Tibial artery (tissue), 4 donors: ENCODE data around the gene LKAAEAR1.
A peak's percentile ranks its signal among the peaks of the same experiment; 100 is the strongest.

Source experiments
- DNase-seq, 2 donors: peaks; one replicate each; pipeline ENCODE4 v3.0.0-alpha.2; 2019
- H3K27ac ChIP-seq, 2 donors: fragments of 200-600 bp; sonication (generic) in 1 of 2; 1 replicate in 1 of 2; 2 replicates in 1 of 2; pipeline ENCODE4 v1.5.1; 2018 to 2019; ENCODE audit warnings: mild to moderate bottlenecking in 1 of 2
- H3K27me3 ChIP-seq, 2 donors: fragments of 200-600 bp; sonication (generic) in 1 of 2; one replicate each; pipeline versions ENCODE4 v1.5.1 to v1.6.0; 2016 to 2019
- H3K36me3 ChIP-seq, 3 donors: fragments of 200-600 bp; sonication (generic) in 2 of 3; one replicate each; pipeline ENCODE4 v1.5.1; 2016 to 2019; ENCODE audit warnings: mild to moderate bottlenecking in 2 of 3
- H3K4me1 ChIP-seq, 4 donors: fragments of 200-600 bp; sonication (generic) in 2 of 4; 1 replicate in 3 of 4; 2 replicates in 1 of 4; pipeline ENCODE4 v1.5.1; 2016 to 2019
- H3K4me3 ChIP-seq, 2 donors: fragments of 200-600 bp; sonication (generic) in 1 of 2; 1 replicate in 1 of 2; 2 replicates in 1 of 2; pipeline ENCODE4 v1.5.1; 2018 to 2019; ENCODE audit warnings: mild to moderate bottlenecking in 2 of 2
- H3K9me3 ChIP-seq, 3 donors: fragments of 200-600 bp; sonication (generic) in 1 of 3; one replicate each; pipeline ENCODE4 v1.5.1; 2016 to 2019
- intact Hi-C: fragments of 100-400 bp; cut with DNase I; formaldehyde crosslinking; loops from one replicate; pipeline ENCODE4 v1.15.0; 2023; ENCODE audit warnings: low total_unique reads
- TF ChIP-seq, protein P1 (sequence below), 2 experiments: fragments of 200-600 bp in 1 of 2; fragments of 450-650 bp in 1 of 2; IDR thresholded peaks; one replicate each; pipeline ENCODE4 v1.5.1; 2017 to 2019; ENCODE audit warnings: antibody characterized with exemption in 2 of 2, mild to moderate bottlenecking in 1 of 2, moderate library complexity in 1 of 2

LKAAEAR1 gene

DNA sequence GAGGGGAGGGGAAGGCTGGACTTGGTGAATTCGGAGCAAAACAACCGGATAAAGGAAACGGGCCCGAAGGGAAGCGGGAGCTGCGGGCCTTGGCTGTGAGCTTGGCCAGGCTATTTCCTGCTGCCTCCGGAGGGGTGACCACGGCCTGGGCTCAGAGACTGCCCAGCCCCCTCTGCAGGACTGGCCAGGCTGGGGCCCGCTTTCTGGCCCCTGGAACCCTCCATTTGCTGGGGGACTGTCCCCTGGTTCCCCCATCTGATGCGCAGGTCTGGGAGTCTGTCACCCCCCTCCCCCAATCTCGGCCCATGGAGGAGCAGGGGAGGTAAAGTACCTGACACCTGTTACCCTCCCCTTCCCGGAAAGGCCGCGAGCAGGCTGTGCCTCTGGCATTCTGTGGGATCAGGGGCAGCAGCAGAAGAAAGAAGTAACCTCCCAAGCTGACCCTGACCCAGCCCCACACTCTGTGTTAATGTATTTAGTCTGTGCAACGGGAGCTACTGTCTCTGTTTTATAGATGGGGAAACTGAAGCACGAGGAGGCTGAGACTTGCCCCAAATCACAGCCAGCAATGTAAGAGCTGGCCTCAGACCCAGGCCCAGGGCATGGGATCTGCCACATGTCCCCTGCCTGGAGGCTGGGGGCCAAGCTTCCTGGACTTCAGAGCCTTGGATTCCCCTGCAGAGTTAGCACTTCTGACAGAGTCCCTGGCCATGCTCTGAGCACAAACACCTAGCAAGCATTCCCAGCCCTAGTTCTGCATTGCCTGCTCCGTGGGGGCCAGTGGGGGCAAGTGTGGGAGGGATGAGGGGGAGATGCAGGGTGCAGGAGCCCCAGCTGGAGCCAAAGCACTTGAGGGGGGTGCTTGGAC lies 44.7 kb downstream of the LKAAEAR1 start:
- Histone ChIP-seq H3K36me3 (peaks cover 0 to 8% (median 6%) of the 10 kb centered on the region in 3 donors), H3K9me3 (no peaks in the 10 kb centered on the region), H3K4me1 (peaks cover 0 to 47% (median 29%) of the 10 kb centered on the region in 4 donors), H3K27me3 (peaks cover 3 to 89% of the 10 kb centered on the region in 2 donors), H3K27ac (no peak overlapping the region), H3K4me3 (peak overlapping the region; percentile 31 to 51)
- TF ChIP-seq, protein P1, sequence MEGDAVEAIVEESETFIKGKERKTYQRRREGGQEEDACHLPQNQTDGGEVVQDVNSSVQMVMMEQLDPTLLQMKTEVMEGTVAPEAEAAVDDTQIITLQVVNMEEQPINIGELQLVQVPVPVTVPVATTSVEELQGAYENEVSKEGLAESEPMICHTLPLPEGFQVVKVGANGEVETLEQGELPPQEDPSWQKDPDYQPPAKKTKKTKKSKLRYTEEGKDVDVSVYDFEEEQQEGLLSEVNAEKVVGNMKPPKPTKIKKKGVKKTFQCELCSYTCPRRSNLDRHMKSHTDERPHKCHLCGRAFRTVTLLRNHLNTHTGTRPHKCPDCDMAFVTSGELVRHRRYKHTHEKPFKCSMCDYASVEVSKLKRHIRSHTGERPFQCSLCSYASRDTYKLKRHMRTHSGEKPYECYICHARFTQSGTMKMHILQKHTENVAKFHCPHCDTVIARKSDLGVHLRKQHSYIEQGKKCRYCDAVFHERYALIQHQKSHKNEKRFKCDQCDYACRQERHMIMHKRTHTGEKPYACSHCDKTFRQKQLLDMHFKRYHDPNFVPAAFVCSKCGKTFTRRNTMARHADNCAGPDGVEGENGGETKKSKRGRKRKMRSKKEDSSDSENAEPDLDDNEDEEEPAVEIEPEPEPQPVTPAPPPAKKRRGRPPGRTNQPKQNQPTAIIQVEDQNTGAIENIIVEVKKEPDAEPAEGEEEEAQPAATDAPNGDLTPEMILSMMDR (IDR thresholded peaks at IDR 0.05), result no peak
- no peak for DNase-seq
- intact Hi-C loops, result loop anchor here (2.0 kb wide), 1 partner anchor 85 kb away; no protein-coding TSS in a partner anchor

DNA sequence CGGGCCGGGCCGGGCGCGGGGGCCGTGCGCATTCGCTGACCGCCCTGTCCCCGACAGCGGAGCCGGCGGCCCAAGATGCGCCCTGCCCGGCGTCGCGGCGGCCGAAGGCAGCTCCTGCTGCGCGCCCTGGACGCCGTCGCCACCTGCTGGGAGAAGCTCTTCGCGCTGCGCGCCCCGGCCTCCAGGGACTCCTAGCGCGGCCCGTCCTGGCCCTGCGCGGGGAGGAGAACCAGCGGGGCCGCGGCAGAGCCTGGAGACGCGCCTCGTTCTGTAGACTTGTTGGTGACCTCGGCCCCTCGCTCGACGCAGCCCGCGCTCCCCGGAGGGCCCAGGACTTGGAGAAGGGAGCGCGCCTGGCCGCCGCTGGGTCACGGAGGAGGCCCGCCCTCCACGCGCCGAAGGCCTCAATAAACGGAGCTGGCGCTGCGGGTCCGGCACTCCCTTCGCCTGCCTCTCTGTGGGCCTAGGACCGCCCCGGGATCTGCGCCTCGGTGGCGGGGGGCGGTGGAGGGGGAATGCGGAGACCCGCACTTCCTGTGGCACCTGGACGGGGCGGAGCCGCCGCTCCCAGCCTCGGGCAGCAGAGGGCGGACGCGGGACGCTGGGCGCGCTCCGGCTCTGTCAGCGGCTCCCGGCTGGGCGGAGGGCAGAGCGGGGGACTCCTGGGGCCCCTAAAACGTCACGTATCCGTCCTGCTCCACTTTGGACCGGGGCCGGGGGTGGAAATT lies 45.5 kb downstream of the LKAAEAR1 start:
- peak; percentile 55 to 76 for DNase-seq
- intact Hi-C loops, result loop anchor here (2.0 kb wide), 1 partner anchor 86 kb away; no protein-coding TSS in a partner anchor
- H3K9me3 ChIP-seq, result no peaks in the 10 kb centered on the region
- peak overlapping the region; percentile 31 to 51 for H3K4me3 ChIP-seq
- peaks cover 3 to 81% of the 10 kb centered on the region in 2 donors for H3K27me3 ChIP-seq
- H3K4me1 ChIP-seq, result peaks cover 0 to 47% (median 29%) of the 10 kb centered on the region in 4 donors
- peaks cover 0 to 16% (median 14%) of the 10 kb centered on the region in 3 donors for H3K36me3 ChIP-seq
- H3K27ac ChIP-seq, result no peak overlapping the region
- TF ChIP-seq, protein P1 (IDR thresholded peaks at IDR 0.05), result peak; percentile 61 to 68

DNA sequence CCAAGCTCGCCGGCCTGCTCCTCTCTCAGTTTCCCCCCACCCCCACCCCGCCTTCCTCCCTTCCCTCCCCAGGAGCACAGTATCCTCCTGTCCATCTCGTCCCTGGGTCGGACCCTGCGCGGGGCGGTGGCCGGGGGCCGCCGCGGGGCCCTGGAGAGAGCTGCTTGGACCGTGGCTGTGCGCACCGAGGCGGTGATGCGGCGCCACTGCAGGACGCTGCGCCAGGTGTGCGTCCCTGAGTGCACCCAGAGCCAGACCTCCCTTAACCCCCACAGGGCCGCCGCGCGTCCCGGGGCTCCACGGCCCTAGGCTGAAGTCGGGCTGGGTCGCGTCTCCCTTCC lies 46.0 kb downstream of the LKAAEAR1 start:
- H3K36me3 ChIP-seq, result peaks cover 0 to 22% (median 18%) of the 10 kb centered on the region in 3 donors
- intact Hi-C loops, result loop anchor here (2.0 kb wide), 1 partner anchor 87 kb away; no protein-coding TSS in a partner anchor
- TF ChIP-seq, protein P1 (IDR thresholded peaks at IDR 0.05), result no peak
- H3K4me3 ChIP-seq, result peak overlapping the region; percentile 31 to 51
- DNase-seq, result no peak
- H3K4me1 ChIP-seq, result peaks cover 0 to 47% (median 29%) of the 10 kb centered on the region in 4 donors
- no peaks in the 10 kb centered on the region for H3K9me3 ChIP-seq
- peaks cover 3 to 76% of the 10 kb centered on the region in 2 donors for H3K27me3 ChIP-seq
- no peak overlapping the region for H3K27ac ChIP-seq

DNA sequence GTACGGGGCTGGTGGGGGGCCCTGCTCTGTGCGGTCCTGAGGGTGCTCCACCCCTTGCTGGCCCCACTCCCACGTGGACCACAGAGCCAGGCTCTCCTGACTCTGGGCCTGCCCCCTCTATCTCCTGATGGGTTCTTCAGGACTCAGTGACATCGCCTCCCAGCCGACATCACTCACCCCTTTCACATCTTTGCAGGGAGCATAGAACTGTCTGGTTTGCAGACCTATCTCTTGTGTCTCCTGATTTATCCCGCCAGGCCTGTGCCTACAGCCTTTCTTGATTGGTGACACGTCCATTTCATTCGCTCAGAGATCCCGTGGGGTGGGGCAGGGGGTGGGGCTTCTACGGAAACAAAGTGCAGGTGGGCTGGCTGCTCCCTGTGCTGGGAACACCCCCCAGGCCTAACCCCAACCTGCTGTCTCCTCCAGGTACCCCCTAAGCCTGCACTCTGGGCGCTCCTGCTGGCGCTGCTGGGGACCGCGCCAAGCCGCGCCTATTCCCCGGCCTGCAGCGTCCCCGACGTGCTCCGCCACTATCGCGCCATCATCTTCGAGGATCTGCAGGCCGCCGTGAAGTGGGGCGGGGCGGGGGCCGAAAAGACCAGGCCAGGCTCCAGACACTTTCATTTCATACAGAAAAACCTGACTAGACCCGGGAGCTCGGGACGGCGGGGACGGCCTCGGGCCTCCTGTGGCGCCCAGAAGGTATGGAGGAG lies 46.5 kb downstream of the LKAAEAR1 start:
- intact Hi-C loops, result loop anchor here (2.0 kb wide), 1 partner anchor 87 kb away; no protein-coding TSS in a partner anchor
- no peak for DNase-seq
- H3K36me3 ChIP-seq, result peaks cover under 1 to 27% (median 24%) of the 10 kb centered on the region in 3 donors
- H3K4me1 ChIP-seq, result peaks cover 0 to 47% (median 29%) of the 10 kb centered on the region in 4 donors
- H3K27ac ChIP-seq, result no peak overlapping the region
- TF ChIP-seq, protein P1 (IDR thresholded peaks at IDR 0.05), result no peak
- H3K9me3 ChIP-seq, result no peaks in the 10 kb centered on the region
- peaks cover 3 to 74% of the 10 kb centered on the region in 2 donors for H3K27me3 ChIP-seq
- peak overlapping the region in 1 of 2 donors; percentile 51 for H3K4me3 ChIP-seq

DNA sequence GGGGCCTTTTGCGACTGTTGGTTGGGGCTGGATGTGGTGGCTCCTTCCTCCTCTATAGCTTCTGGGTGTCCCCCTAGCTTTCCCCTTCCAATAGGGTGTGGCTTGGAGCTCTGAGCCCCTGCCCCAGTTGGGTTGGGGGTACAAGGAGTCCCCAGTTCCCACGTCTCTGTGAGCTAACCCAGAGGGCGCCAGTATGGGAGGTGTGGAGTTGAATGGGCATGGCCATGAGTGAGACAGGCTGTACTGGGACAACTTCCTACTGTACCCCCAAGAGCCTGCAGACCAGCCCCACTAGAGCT lies 47.0 kb downstream of the LKAAEAR1 start:
- Histone ChIP-seq H3K9me3 (no peaks in the 10 kb centered on the region), H3K27ac (no peak overlapping the region), H3K4me3 (no peak overlapping the region), H3K27me3 (peaks cover under 1 to 69% of the 10 kb centered on the region in 2 donors), H3K36me3 (peaks cover 6 to 32% (median 29%) of the 10 kb centered on the region in 3 donors), H3K4me1 (peaks cover 0 to 43% (median 25%) of the 10 kb centered on the region in 4 donors)
- intact Hi-C loops, result no loop called here
- TF ChIP-seq, protein P1 (IDR thresholded peaks at IDR 0.05), result no peak
- no peak for DNase-seq
